GM12878 (cell line): ENCODE data around the gene CACNA1G. TPM values are rescaled to one million over a fixed set of nuclear protein-coding genes. Genes with fewer than 3 reads are reported as not detected.

ENCODE experiments used
- HCFC1 ChIP-seq: fragments of 150-350 bp; IDR thresholded peaks from 2 replicates; pipeline ENCODE4 v1.6.1; 2014; ENCODE audit warnings: low read length
- JUNB ChIP-seq: IDR thresholded peaks from 2 replicates; pipeline ENCODE4 v1.6.1; 2016; ENCODE audit warnings: antibody characterized with exemption, mild to moderate bottlenecking
- polyA plus RNA-seq, 11 experiments: library from polyadenylated mRNA; depleted of rRNA in 4 of 11; unstranded in 6 of 11; stranded (reverse) in 5 of 11; fragments of >200 nt; fragmentation: Nextera tagmentation in 4 of 11; fragmentation: Illumina TruSeq in 1 of 11; extraction: Ambion mirVana in 4 of 11; extraction: Trizol in 1 of 11; gene quantifications; 1 replicate in 1 of 11; 2 replicates in 10 of 11; pipeline versions ENCODE4 v1.2.1 to v1.2.3, GENCODE V29; 2011 to 2016; ENCODE audit warnings: inconsistent platforms in 2 of 11, missing spikeins in 2 of 11, low read depth in 1 of 11
- total RNA-seq, 4 experiments: library from RNA; depleted of rRNA in 3 of 4; stranded (reverse); fragments of >200 nt in 3 of 4; fragmentation: Illumina TruSeq in 1 of 4; extraction: Trizol in 1 of 4; gene quantifications; 2 replicates each; pipeline versions ENCODE4 v1.2.1 to v1.2.3, GENCODE V29; 2013 to 2021
- TF ChIP-seq, protein P1 (sequence below): IDR thresholded peaks from 2 replicates; pipeline ENCODE4 v1.6.1; 2012; ENCODE audit warnings: improper control_type of control experiment, low read depth, low read length; ENCODE audit not compliant: insufficient replicate concordance
- TF ChIP-seq, protein P2 (sequence below): fragments of 150-350 bp; IDR thresholded peaks from 2 replicates; pipeline ENCODE4 v1.6.1; 2014; ENCODE audit warnings: mild to moderate bottlenecking, low read depth, low read length

The CACNA1G gene
- total and polyA plus RNA-seq, 10 of the 15 experiments (the other 5 are each of a cell fraction or from before 2014, with no cell fraction given), result 0.03 to 0.15 TPM; not detected in 8

DNA sequence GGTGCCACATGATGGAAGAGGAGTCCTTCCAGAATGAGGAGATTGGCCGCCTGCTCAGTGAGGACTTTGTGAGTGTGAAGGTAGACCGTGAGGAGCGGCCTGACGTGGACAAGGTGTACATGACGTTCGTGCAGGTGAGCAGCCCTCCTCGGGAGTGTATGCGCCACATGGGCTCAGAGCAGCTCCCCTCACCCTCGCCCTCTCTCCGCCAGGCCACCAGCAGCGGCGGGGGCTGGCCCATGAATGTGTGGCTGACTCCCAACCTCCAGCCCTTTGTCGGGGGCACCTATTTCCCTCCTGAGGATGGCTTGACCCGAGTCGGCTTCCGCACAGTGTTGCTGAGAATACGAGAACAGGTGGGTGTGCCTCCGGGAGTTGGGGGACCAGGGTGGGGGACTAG, 11.7 kb upstream of the CACNA1G start (continued):
- TF ChIP-seq, protein P1, sequence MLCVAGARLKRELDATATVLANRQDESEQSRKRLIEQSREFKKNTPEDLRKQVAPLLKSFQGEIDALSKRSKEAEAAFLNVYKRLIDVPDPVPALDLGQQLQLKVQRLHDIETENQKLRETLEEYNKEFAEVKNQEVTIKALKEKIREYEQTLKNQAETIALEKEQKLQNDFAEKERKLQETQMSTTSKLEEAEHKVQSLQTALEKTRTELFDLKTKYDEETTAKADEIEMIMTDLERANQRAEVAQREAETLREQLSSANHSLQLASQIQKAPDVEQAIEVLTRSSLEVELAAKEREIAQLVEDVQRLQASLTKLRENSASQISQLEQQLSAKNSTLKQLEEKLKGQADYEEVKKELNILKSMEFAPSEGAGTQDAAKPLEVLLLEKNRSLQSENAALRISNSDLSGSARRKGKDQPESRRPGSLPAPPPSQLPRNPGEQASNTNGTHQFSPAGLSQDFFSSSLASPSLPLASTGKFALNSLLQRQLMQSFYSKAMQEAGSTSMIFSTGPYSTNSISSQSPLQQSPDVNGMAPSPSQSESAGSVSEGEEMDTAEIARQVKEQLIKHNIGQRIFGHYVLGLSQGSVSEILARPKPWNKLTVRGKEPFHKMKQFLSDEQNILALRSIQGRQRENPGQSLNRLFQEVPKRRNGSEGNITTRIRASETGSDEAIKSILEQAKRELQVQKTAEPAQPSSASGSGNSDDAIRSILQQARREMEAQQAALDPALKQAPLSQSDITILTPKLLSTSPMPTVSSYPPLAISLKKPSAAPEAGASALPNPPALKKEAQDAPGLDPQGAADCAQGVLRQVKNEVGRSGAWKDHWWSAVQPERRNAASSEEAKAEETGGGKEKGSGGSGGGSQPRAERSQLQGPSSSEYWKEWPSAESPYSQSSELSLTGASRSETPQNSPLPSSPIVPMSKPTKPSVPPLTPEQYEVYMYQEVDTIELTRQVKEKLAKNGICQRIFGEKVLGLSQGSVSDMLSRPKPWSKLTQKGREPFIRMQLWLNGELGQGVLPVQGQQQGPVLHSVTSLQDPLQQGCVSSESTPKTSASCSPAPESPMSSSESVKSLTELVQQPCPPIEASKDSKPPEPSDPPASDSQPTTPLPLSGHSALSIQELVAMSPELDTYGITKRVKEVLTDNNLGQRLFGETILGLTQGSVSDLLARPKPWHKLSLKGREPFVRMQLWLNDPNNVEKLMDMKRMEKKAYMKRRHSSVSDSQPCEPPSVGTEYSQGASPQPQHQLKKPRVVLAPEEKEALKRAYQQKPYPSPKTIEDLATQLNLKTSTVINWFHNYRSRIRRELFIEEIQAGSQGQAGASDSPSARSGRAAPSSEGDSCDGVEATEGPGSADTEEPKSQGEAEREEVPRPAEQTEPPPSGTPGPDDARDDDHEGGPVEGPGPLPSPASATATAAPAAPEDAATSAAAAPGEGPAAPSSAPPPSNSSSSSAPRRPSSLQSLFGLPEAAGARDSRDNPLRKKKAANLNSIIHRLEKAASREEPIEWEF, result no peak
- TF ChIP-seq HCFC1, result no peak
- TF ChIP-seq, protein P2, sequence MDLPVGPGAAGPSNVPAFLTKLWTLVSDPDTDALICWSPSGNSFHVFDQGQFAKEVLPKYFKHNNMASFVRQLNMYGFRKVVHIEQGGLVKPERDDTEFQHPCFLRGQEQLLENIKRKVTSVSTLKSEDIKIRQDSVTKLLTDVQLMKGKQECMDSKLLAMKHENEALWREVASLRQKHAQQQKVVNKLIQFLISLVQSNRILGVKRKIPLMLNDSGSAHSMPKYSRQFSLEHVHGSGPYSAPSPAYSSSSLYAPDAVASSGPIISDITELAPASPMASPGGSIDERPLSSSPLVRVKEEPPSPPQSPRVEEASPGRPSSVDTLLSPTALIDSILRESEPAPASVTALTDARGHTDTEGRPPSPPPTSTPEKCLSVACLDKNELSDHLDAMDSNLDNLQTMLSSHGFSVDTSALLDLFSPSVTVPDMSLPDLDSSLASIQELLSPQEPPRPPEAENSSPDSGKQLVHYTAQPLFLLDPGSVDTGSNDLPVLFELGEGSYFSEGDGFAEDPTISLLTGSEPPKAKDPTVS, result no peak
- no peak for TF ChIP-seq JUNB
